Measurements from ENCODE around the gene CENPVL2. TPM values are rescaled to one million over a fixed set of nuclear protein-coding genes. Genes with fewer than 3 reads are reported as not detected.
"Not testable (repeated sequence)": the region's sequence is repeated elsewhere in the genome, so short reads cannot be mapped to it uniquely, and the experiment has no call there.

CENPVL2 gene
- total RNA-seq: not detected

DNA sequence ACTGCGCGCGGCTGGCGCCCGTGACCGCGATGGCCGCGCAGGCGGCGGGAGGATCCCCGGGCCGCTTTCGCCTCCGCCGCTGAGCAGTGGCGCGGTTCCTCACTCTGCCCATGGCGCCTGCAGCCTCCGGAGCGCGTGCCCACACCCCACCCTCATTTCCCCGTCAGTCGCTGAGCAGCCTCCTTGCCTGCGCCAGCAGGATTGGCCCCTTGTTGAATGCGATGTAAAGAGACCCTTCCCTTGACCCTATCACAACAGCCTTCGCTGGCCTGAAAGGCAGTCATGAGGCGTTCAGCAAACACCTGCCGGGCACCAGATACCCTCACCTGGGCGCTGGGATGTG is at the start of gene CENPVL2:
Gene CENPVL2, minus strand, starts transcription at position 112 of the 343 bp plus-strand sequence. Its CDS starts 0 bp downstream, at position 112.
- not testable (repeated sequence) for H3K27ac ChIP-seq; H3K27me3 ChIP-seq; H3K9me3 ChIP-seq; H3K4me3 ChIP-seq; DNase-seq (ENCODE audit: low spot score in 2 of 2); H3K4me1 ChIP-seq; H3K36me3 ChIP-seq
- WGBS, 2 donors: no CpG with 5 or more reads among the region's 30 CpGs

DNA sequence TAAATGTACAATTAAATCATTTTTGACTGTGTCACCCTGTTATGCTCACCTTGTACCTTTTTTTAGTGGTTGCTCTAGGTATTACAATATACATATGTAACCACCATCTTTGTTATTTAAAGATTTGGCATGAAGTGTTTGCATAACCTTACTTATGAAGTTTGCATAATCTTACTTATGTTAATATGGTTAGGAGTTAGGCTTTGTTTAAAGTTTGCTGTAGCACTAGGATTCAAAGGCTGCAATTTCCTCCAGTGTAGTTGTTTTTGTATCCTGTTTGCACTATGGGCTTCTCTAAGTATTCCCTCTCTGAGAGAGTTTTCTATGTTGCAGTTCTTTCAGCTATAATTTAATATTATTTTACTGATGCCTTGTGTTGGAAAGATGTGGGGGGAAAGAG is 45.6 kb upstream of the CENPVL2 start:
- Histone ChIP-seq H3K4me3 (no peak overlapping the region), H3K4me1 (no peaks in the 10 kb centered on the region), H3K9me3 (no peaks in the 10 kb centered on the region), H3K27me3 (peaks cover 0 to 43% of the 10 kb centered on the region in 2 donors), H3K27ac (no peak overlapping the region), H3K36me3 (no peaks in the 10 kb centered on the region)
- DNase-seq (ENCODE audit: low spot score in 2 of 2): no peak
- TF ChIP-seq, protein P1, sequence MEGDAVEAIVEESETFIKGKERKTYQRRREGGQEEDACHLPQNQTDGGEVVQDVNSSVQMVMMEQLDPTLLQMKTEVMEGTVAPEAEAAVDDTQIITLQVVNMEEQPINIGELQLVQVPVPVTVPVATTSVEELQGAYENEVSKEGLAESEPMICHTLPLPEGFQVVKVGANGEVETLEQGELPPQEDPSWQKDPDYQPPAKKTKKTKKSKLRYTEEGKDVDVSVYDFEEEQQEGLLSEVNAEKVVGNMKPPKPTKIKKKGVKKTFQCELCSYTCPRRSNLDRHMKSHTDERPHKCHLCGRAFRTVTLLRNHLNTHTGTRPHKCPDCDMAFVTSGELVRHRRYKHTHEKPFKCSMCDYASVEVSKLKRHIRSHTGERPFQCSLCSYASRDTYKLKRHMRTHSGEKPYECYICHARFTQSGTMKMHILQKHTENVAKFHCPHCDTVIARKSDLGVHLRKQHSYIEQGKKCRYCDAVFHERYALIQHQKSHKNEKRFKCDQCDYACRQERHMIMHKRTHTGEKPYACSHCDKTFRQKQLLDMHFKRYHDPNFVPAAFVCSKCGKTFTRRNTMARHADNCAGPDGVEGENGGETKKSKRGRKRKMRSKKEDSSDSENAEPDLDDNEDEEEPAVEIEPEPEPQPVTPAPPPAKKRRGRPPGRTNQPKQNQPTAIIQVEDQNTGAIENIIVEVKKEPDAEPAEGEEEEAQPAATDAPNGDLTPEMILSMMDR (IDR thresholded peaks at IDR 0.05): no peak
- TF ChIP-seq POLR2A (IDR thresholded peaks at IDR 0.05) (no peak), EP300 (IDR thresholded peaks at IDR 0.05) (no peak)

DNA sequence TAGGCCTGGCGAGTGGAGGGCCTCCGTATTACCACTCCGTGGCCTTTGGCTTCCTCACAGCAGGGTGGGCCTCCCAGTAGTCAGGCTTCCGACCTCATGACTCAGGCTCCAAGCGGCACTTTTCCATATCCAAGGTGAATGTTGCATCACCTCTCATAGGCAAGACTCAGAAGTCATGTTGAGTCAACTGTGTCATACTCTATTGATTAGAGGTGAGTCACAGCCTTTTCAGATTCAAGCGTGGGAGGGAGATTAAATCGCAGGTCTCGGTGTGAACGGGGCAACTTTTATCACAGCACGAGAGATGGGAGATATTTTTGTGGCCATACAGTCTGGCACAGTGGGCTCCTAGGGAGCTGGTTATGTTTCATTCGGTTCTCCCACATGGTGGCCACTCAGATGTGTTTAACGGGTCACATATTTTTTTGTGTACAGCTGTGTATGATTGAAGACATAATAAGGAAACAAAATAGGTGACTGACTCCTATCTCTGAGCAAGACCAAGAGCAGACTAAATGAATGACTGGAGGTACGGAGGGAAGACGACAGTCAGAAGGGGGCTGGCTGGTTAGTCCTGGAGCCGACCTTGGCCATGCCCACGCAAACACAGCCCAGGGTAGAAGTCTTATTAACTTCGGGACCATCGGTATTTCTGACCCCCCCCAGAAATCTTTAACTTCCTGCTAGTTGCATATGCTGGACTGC is 30.5 kb upstream of the CENPVL2 start:
- no CpG with 5 or more reads among the region's 18 CpGs for WGBS, 2 donors
- not testable (repeated sequence) for DNase-seq (ENCODE audit: low spot score in 2 of 2); H3K36me3 ChIP-seq; H3K27me3 ChIP-seq; H3K4me3 ChIP-seq; H3K4me1 ChIP-seq; H3K27ac ChIP-seq; H3K9me3 ChIP-seq

DNA sequence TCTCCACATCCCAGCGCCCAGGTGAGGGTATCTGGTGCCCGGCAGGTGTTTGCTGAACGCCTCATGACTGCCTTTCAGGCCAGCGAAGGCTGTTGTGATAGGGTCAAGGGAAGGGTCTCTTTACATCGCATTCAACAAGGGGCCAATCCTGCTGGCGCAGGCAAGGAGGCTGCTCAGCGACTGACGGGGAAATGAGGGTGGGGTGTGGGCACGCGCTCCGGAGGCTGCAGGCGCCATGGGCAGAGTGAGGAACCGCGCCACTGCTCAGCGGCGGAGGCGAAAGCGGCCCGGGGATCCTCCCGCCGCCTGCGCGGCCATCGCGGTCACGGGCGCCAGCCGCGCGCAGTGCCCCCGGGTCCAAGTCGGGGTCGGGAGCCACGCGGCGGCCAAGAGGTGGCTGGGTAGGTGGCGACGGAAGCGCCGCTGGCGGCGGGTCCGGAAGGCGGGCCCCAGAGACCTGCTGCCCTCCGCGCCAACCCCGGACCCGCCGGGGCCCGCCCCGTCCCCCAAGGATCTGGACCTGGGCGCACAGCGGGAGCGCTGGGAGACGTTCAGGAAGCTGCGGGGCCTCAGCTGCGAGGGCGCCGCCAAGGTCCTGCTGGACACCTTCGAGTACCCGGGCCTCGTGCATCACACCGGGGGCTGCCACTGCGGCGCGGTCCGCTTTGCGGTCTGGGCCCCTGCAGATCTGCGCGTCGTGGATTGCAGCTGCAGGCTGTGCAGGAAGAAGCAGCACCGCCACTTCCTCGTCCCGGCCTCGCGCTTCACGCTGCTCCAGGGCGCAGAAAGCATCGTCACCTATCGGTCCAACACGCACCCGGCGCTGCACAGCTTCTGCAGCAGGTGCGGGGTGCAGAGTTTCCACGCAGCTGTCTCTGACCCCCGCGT is 27.9 kb upstream of the CENPVL2 start, which contains the start of gene CENPVL1:
Gene CENPVL1, plus strand, starts transcription at position 236 of the 888 bp plus-strand sequence. Its CDS starts 0 bp downstream, at position 236.
- H3K27ac ChIP-seq; H3K4me3 ChIP-seq; H3K36me3 ChIP-seq; H3K4me1 ChIP-seq; DNase-seq (ENCODE audit: low spot score in 2 of 2); H3K27me3 ChIP-seq; H3K9me3 ChIP-seq: not testable (repeated sequence)
- no CpG with 5 or more reads among the region's 87 CpGs for WGBS, 2 donors

DNA sequence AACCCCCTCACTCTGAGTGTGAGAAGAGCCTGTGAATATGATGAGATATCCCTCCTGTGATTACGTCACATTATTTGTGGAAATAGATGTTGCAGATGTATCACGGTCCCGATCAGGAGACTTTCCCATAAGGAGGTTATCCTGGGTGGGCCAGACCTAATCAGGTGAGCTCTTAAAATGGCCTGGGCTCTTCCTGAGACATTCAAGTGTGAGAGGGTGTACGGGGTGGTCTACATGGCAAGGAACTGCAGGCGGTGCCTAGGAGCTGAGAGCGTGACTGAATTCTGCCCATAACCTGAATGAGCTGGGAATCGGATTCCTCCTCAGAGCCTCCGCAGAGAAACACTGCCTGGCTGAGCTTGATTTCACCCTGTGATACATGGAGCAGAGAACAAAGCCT is 14.8 kb upstream of the CENPVL2 start:
- no peak for DNase-seq (ENCODE audit: low spot score in 2 of 2)
- Histone ChIP-seq H3K27ac (no peak overlapping the region), H3K4me3 (no peak overlapping the region), H3K9me3 (no peaks in the 10 kb centered on the region), H3K36me3 (no peaks in the 10 kb centered on the region), H3K27me3 (peaks cover 0 to 12% of the 10 kb centered on the region in 2 donors), H3K4me1 (no peaks in the 10 kb centered on the region)
- TF ChIP-seq POLR2A (IDR thresholded peaks at IDR 0.05) (no peak), EP300 (IDR thresholded peaks at IDR 0.05) (no peak)
- WGBS, 2 donors: 86 to 91% methylated on average over 5 to 8 of the region's 8 CpGs

DNA sequence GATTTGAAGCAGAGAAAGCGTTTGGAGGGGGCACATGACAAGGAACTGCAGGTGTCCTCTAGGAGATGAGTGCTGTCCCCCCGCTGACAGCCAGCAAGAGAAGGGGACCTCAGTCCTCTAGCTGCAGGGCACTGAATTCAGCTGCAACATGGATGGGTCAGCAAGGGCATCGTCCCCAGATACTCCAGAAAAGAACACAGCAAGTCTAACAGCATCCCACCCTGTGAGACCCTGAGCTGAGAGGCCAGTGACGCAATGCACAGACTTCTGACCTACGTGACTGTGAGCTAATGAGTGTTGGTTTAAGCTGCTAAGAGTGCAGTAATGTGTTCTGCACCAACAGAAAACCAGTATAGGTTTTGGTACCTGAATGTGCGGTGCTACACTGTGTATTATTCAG is 11.6 kb upstream of the CENPVL2 start:
- no peak for TF ChIP-seq EP300 (IDR thresholded peaks at IDR 0.05)
- no peak for TF ChIP-seq POLR2A (IDR thresholded peaks at IDR 0.05)
- TF ChIP-seq, protein P1 (IDR thresholded peaks at IDR 0.05): no peak
- no peak for DNase-seq (ENCODE audit: low spot score in 2 of 2)
- no peaks in the 10 kb centered on the region for H3K36me3 ChIP-seq
- H3K4me3 ChIP-seq: no peak overlapping the region
- H3K4me1 ChIP-seq: no peaks in the 10 kb centered on the region
- H3K27me3 ChIP-seq: peaks cover 0 to 12% of the 10 kb centered on the region in 2 donors
- 66 to 74% methylated on average over 5 to 6 of the region's 6 CpGs for WGBS, 2 donors
- H3K27ac ChIP-seq: no peak overlapping the region
- no peaks in the 10 kb centered on the region for H3K9me3 ChIP-seq

DNA sequence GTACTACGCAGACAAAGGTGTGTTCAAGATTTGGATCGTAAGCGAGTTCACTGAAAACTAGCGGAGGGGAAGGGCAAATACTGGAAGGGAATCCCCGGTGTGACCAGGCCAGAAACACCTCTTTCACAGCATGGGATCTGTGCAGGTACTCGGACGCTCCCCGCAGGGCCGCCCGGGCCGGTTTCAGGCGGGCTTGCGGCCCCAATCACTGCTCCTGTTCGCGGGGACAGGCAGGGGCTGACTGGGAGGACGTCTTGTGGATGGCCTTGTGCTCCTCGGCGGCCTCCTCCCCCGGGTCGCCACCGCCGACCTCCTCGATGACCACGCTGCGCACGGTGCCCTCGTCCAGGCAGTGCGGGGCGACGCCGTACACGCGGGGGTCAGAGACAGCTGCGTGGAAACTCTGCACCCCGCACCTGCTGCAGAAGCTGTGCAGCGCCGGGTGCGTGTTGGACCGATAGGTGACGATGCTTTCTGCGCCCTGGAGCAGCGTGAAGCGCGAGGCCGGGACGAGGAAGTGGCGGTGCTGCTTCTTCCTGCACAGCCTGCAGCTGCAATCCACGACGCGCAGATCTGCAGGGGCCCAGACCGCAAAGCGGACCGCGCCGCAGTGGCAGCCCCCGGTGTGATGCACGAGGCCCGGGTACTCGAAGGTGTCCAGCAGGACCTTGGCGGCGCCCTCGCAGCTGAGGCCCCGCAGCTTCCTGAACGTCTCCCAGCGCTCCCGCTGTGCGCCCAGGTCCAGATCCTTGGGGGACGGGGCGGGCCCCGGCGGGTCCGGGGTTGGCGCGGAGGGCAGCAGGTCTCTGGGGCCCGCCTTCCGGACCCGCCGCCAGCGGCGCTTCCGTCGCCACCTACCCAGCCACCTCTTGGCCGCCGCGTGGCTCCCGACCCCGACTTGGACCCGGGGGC is 567 bp downstream of the CENPVL2 start:
- H3K36me3 ChIP-seq; H3K27me3 ChIP-seq; H3K27ac ChIP-seq; H3K4me1 ChIP-seq; DNase-seq (ENCODE audit: low spot score in 2 of 2); H3K9me3 ChIP-seq; H3K4me3 ChIP-seq: not testable (repeated sequence)
- no CpG with 5 or more reads among the region's 88 CpGs for WGBS, 2 donors

DNA sequence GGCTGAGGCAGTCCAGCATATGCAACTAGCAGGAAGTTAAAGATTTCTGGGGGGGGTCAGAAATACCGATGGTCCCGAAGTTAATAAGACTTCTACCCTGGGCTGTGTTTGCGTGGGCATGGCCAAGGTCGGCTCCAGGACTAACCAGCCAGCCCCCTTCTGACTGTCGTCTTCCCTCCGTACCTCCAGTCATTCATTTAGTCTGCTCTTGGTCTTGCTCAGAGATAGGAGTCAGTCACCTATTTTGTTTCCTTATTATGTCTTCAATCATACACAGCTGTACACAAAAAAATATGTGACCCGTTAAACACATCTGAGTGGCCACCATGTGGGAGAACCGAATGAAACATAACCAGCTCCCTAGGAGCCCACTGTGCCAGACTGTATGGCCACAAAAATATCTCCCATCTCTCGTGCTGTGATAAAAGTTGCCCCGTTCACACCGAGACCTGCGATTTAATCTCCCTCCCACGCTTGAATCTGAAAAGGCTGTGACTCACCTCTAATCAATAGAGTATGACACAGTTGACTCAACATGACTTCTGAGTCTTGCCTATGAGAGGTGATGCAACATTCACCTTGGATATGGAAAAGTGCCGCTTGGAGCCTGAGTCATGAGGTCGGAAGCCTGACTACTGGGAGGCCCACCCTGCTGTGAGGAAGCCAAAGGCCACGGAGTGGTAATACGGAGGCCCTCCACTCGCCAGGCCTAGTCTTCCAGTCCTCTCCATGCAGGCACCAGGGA is 2.8 kb downstream of the CENPVL2 start:
- not testable (repeated sequence) for H3K4me1 ChIP-seq; H3K36me3 ChIP-seq; H3K4me3 ChIP-seq; H3K27ac ChIP-seq; DNase-seq (ENCODE audit: low spot score in 2 of 2); H3K27me3 ChIP-seq; H3K9me3 ChIP-seq
- WGBS, 2 donors: no CpG with 5 or more reads among the region's 18 CpGs

Measured in tibial nerve (tissue), 4 donors.